Activated T-cell treated with anti-CD3 and anti-CD28 coated beads, Interleukin-2, amount 50 U/mL, for 72 hours (primary cell): Measurements from ENCODE around the gene SLC35E1. TPM values are rescaled to one million over a fixed set of nuclear protein-coding genes. Genes with fewer than 3 reads are reported as not detected.

Source experiments
- ATAC-seq, 2 donors: fragments of 150-1000 bp; cut with Tn5 transposase; replicated peaks in 1 of 2; 2 replicates each; pipeline ENCODE4 v1.10.0; 2021; ENCODE audit warnings: moderate library complexity in 2 of 2, mild to moderate bottlenecking in 1 of 2
- DNase-seq, 2 donors: peaks; one replicate each; pipeline ENCODE4 v3.0.0; 2021 to 2022; ENCODE audit warnings: mixed read lengths in 1 of 2
- H3K27ac Mint-ChIP-seq: one replicate; pipeline ENCODE4 v1.8.0; 2022; ENCODE audit warnings: mild to moderate bottlenecking, moderate library complexity, mixed read lengths
- H3K27me3 Mint-ChIP-seq: one replicate; pipeline ENCODE4 v1.8.0; 2022; ENCODE audit warnings: low read depth, mixed read lengths
- H3K36me3 Mint-ChIP-seq, 2 donors: one replicate each; pipeline ENCODE4 v1.8.0; 2022; ENCODE audit warnings: mixed read lengths in 2 of 2, mild to moderate bottlenecking in 1 of 2; ENCODE audit not compliant: insufficient read depth in 2 of 2
- H3K4me1 Mint-ChIP-seq: one replicate; pipeline ENCODE4 v1.8.0; 2022; ENCODE audit warnings: low read depth, mixed read lengths
- H3K4me3 Mint-ChIP-seq, 2 donors: one replicate each; pipeline ENCODE4 v1.8.0; 2022; ENCODE audit warnings: mild to moderate bottlenecking in 2 of 2, mixed read lengths in 2 of 2, moderate library complexity in 2 of 2
- H3K9me3 Mint-ChIP-seq, 2 donors: one replicate each; pipeline ENCODE4 v1.8.0; 2022; ENCODE audit warnings: mixed read lengths in 2 of 2
- total RNA-seq, 2 donors: library from RNA; stranded (reverse); gene quantifications; one replicate each; pipeline ENCODE4 v1.2.3, GENCODE V29; 2022

The SLC35E1 gene
- total RNA-seq, 2 donors from 2014 or later = 36.5 to 39.5 TPM

DNA sequence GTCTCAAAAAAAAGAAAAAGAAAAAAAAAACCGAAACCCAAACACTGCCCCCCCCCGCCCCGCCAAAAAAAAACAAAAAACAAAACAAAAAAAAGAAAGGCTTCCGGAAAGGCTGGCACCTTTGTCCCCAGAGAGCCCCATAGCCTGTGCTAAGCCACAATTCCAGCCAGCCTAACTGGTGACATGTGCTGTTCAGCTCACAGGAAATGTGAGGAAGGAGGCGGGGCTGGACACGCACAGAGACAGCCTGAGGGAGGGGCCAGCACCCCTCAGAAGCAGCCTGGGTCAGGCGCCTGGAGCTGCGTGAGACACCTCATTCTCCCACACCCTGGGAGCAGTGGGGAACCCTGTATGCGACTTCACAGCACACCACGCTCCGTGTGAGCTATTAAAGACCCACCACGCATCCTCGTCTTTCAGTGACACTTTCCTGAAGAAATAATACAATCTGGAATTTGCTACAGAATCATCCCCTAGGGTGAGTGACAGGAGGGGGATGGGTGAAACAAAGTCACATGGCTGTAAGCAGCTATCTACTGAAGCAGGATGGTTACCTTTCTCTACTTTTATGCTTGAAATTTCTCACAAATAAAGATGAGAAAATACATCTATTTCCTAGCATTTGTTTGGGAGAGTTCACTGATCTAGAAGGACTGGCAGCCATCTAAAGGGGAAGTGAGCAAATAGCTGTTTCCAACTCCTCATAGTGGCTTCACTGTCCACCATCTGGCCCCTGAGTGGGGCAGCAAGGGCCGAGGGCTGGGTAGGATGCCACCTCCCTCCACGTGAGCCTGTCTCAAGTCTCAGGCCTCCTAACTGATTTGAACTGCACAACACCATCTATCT is 12.3 kb upstream of the SLC35E1 start:
- H3K27ac Mint-ChIP-seq = peak overlapping the region; percentile 93
- H3K27me3 Mint-ChIP-seq = no peaks in the 10 kb centered on the region
- H3K4me1 Mint-ChIP-seq = peaks cover 90% of the 10 kb centered on the region
- H3K9me3 Mint-ChIP-seq = no peaks in the 10 kb centered on the region
- H3K36me3 Mint-ChIP-seq = peaks cover 0 to 5% of the 10 kb centered on the region in 2 donors
- peak overlapping the region; percentile 89 to 95 for H3K4me3 Mint-ChIP-seq
- ATAC-seq (peak; percentile 75 to 79), DNase-seq (peak; percentile 88 to 93)

DNA sequence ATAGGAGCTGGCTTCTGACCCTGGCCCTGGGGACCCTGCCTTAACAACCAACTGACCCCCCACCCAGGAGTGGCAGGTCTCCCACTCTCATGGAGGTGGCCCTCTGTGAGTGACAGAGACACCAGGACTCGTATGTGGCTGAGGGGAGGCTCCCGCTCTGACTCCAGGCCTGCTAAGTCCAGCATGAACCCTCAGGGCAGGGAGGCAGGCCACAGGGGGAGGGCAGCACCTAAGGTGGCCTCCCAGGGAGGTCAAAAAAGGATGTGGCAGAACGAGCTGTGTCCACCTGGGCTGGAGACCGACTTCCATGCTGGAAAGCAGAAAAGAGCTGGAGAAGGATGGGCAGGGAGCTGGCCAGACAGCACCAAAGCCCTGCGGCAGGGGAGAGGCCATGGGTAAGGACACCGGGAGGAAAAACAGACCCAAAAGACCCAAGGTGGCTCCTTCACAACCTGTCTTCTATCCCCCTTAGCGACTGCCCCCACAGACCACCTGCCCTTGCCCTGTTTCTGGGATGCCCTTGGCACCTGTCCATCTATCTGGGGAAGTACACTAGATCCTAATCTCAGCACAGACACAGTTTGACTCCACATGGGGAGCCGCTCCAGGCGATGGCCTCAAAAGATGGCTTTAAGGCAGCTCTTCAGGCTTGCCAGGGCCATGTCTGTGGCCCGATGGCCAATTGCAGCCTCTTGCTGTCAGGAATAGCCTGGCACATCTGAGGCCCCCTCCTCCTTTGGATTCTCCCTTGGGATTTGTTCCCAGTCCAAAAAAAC is 10.5 kb upstream of the SLC35E1 start:
- H3K4me1 Mint-ChIP-seq = peaks cover 76% of the 10 kb centered on the region
- no peak for DNase-seq

DNA sequence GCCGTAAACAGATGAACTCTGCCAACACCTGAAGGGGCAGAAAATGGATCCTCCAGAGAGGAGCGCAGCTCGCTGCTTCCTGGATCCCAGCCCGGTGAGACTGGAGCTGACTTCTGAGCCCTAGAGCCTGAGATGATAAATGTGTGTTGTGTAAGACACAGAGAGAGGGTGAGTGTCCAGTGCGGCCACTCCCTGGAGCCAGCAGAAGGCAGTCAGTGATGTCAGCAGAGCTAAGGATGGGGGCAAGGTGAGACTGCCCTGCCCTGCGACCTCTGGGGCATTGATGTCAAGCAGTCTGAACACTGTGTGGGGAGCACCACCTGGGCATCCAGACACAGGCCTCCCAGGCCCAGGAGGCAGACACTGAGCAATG is 9.7 kb upstream of the SLC35E1 start:
- peaks cover 69% of the 10 kb centered on the region for H3K4me1 Mint-ChIP-seq

More for the DNA sequence above, 10.5 kb upstream of the SLC35E1 start:
- no peak for ATAC-seq
- Mint-ChIP-seq H3K27me3 (no peaks in the 10 kb centered on the region), H3K27ac (no peak overlapping the region), H3K4me3 (no peak overlapping the region), H3K36me3 (peaks cover 0 to 5% of the 10 kb centered on the region in 2 donors), H3K9me3 (no peaks in the 10 kb centered on the region)

DNA sequence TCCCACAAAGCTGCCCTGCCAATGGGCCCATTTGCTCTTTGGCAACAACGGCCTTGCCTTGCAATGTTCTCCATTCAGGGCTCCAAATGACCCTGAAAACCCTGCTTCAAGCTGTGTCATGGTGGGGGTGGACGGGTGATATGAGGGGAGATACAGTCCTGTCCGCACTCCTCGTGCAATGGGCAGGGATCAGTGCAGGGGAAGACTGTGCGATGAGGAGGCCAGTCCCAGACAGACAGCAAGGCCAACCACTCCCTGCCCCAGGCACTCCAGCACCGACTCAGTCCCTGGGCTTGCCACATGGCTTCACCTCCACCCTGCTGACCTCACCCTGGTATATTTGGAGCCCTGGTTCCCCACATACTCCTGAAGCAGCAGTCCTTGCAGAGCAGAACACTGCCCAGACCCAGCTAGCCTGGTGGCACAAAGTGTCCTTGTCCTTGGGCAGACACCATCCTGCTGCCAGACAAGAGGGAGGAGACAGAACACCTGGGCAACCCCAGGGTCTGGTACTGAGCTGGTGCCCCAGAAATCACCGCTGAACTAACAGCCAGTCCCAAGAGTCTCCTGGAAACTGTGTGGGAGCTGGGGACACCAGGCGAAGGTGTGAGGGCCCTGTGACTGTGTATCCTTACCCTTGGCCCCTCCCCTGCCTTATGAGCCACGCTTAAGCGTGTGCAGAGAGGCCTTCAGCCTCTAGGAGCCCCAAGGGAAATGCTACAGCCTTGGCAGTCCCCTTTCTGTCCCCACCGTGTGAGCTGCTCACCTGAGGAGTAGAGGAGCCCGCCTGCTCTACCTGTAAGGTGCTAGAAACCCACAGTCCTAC is 9.1 kb upstream of the SLC35E1 start:
- Mint-ChIP-seq H3K4me3 (peak overlapping the region in 1 of 2 donors; percentile 1), H3K4me1 (peaks cover 63% of the 10 kb centered on the region), H3K27ac (no peak overlapping the region), H3K9me3 (no peaks in the 10 kb centered on the region), H3K36me3 (peaks cover 0 to 5% of the 10 kb centered on the region in 2 donors), H3K27me3 (no peaks in the 10 kb centered on the region)
- no peak for ATAC-seq
- no peak for DNase-seq

More for the DNA sequence above, 9.7 kb upstream of the SLC35E1 start:
- peak overlapping the region in 1 of 2 donors; percentile 1 for H3K4me3 Mint-ChIP-seq
- H3K36me3 Mint-ChIP-seq = peaks cover 0 to 5% of the 10 kb centered on the region in 2 donors
- H3K27ac Mint-ChIP-seq = no peak overlapping the region
- DNase-seq (no peak), ATAC-seq (no peak)
- H3K9me3 Mint-ChIP-seq = no peaks in the 10 kb centered on the region
- no peaks in the 10 kb centered on the region for H3K27me3 Mint-ChIP-seq

DNA sequence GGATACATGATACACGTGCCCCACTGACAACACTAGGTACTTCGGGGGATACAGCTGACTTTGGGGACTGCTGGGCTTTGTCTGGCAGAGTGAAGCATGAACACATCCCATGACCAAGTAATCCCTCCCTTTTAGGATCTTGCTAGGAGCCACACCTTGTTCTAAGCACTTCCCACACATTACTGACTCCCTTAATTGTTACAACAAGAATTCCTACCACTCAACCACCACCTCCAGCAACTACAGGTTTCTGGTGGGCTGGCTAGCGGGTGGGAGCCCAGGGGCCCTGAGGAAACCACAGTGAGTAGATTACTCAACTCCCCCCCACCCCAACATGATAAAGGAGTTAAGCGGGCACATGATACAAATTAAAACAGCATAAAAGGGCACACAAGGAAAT is 7.2 kb upstream of the SLC35E1 start:
- ATAC-seq = no peak
- Mint-ChIP-seq H3K27me3 (no peaks in the 10 kb centered on the region), H3K9me3 (no peaks in the 10 kb centered on the region), H3K4me3 (no peak overlapping the region), H3K27ac (peak overlapping the region; percentile 56), H3K4me1 (peaks cover 54% of the 10 kb centered on the region), H3K36me3 (peaks cover 0 to 2% of the 10 kb centered on the region in 2 donors)
- DNase-seq = no peak

DNA sequence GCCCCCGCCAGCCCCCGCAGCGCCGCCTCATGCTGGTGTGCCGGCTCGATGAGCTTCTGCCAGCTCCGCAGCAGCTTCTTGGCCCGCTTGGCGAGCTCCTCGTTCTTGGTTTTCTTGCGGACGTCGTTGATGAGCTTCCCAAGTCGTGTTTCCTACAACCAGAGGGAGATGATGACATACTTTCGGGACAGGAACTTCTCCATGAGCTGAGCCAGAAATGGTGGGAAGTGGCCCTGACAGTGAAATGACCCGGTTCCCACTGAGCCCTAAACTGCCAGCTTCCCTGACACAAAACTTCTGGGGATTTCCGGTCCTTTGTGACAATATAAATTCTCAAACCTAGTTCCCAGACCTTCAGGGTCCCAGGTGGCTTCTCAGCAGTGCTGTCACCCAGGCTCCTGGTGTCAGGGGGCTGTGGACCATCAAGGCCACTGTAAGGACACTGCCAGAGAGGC is 5.3 kb upstream of the SLC35E1 start:
- no peak for ATAC-seq
- Mint-ChIP-seq H3K9me3 (no peaks in the 10 kb centered on the region), H3K4me3 (no peak overlapping the region), H3K27me3 (no peaks in the 10 kb centered on the region), H3K36me3 (peaks cover 0 to 4% of the 10 kb centered on the region in 2 donors), H3K27ac (no peak overlapping the region), H3K4me1 (peaks cover 54% of the 10 kb centered on the region)
- no peak for DNase-seq

DNA sequence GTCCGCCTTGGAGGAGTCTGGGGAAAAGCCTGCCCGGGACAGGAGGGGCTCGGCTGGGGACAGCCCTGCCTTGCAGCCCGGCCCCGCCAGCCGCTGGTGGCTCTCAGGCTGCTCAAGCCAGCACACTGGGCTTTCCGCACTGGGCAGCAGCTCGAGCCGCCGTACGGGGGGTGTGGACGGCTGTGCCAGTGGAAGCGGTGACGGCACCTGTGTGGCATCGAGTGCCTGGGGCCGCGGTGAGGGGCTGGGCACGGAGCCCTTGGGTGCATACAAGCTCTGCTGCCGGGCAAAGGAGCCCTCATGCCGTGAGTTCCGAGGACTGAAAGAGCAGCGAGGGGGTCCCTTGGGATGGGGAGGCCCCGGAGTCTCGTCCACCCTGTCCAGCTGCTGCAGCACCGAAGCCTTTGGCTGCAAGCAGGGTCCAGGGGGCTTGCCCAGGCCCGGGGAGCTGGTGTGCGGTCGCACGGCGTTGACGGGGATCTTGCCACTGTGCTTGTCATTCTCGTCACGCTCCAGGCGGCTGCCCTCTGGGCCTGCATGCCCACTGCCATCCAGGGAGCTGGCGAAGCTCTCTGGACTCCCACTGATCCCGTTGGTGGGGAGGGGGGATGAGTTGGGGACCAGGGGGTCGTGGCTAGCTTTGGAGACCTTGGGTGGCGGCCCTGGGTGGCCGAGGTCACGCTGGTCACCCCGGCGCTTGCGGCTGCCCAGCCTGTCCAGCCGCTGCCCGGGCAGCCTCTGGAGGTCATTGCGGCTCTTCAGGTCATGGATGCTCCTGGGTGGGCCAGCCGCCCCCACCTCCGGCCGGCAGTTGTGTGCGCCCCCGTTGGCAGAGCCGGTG is 4.7 kb upstream of the SLC35E1 start:
- Mint-ChIP-seq H3K36me3 (peaks cover 3 to 6% of the 10 kb centered on the region in 2 donors), H3K9me3 (no peaks in the 10 kb centered on the region), H3K4me1 (peaks cover 49% of the 10 kb centered on the region), H3K27ac (no peak overlapping the region), H3K27me3 (no peaks in the 10 kb centered on the region), H3K4me3 (no peak overlapping the region)
- ATAC-seq (no peak), DNase-seq (no peak)

DNA sequence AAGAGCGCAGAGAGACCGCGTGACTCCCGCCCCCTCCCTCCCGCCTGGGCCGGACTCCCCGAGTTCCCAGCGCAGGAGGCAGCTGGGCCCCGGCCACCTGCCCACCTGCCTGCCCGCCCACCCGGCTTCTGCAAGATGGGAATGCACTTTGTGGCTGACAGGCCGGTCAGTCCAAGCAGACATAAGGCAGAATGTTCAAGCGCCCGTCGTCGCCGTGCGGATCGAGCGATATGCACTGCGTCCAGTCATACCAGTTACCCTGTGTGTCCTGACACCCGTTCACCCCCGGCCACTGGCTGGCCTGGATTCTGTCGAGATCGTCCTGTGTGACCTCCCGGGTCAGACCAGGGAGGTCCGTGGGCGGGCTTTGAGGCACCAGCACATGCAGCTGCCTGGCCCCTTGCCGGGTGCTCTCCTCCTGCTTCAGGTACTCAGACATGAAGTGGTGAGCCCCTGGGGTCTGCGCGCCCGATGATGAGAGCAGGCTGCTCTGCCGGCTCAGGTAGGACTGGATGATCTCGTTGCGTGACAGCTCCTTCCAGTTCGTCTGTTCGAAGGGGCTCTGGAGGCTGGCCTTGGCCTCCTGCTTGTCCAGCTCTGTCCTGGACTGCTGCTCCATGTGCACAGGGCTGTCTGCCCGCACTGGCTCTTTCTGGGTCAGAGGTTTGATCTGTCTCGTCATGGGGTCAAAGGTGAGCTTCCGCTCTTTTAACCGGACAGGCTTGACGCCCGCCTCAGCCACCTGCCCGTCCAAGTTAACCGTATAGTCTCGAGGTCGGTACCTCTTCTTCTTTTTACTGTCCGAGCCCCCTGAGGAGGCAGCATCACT is 3.9 kb upstream of the SLC35E1 start:
- no peak overlapping the region for H3K27ac Mint-ChIP-seq
- no peak overlapping the region for H3K4me3 Mint-ChIP-seq
- ATAC-seq (no peak), DNase-seq (no peak)
- H3K27me3 Mint-ChIP-seq = no peaks in the 10 kb centered on the region
- H3K9me3 Mint-ChIP-seq = no peaks in the 10 kb centered on the region
- peaks cover 3 to 4% of the 10 kb centered on the region in 2 donors for H3K36me3 Mint-ChIP-seq
- H3K4me1 Mint-ChIP-seq = peaks cover 52% of the 10 kb centered on the region

DNA sequence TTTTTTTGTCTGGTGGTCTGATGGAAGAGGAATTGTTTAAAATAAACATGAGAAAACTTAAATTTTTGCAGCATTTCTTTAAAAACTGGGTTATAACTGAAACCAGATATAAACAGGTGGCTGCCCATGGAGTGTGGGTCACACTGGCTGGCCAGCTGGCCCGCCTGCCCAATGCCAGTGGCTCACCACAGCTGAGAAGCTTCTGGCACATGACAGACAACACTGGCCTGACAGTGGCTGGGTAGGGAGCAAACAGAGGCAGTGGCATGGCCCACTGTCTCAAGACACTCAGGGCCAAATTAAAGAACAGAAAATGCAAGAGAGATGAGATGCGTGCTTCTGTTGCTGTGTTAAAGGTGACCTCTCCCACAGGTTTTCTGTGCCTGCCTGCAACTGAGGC is 3.1 kb upstream of the SLC35E1 start:
- ATAC-seq = no peak
- no peaks in the 10 kb centered on the region for H3K27me3 Mint-ChIP-seq
- no peaks in the 10 kb centered on the region for H3K9me3 Mint-ChIP-seq
- no peak for DNase-seq
- H3K36me3 Mint-ChIP-seq = peaks cover 3 to 4% of the 10 kb centered on the region in 2 donors
- peak overlapping the region in 1 of 2 donors; percentile 8 for H3K4me3 Mint-ChIP-seq
- peak overlapping the region; percentile 76 for H3K27ac Mint-ChIP-seq
- H3K4me1 Mint-ChIP-seq = peaks cover 55% of the 10 kb centered on the region

DNA sequence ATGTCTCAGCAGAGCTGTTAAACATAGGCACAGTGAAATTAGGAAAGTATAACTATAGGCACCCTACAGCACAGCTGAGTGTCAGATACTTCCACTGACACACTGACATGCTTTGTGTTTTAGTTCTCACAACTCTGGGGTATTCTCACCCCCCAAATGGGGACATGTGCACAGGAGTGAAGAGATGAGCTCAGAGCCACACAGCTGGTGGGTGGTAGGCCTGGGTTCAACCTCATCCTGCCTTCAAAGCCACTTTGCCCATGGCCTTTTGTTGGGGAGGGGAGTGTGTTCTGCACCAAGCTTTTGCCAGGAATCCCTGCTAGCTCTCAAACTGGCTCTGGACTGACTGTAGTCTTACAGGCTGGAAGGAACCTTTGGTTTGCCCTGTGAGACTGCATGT is 1.7 kb upstream of the SLC35E1 start:
- H3K9me3 Mint-ChIP-seq = no peaks in the 10 kb centered on the region
- H3K4me1 Mint-ChIP-seq = peaks cover 56% of the 10 kb centered on the region
- DNase-seq (no peak), ATAC-seq (no peak)
- no peaks in the 10 kb centered on the region for H3K27me3 Mint-ChIP-seq
- peaks cover 4 to 6% of the 10 kb centered on the region in 2 donors for H3K36me3 Mint-ChIP-seq
- H3K27ac Mint-ChIP-seq = peak overlapping the region; percentile 71
- peak overlapping the region; percentile 89 to 91 for H3K4me3 Mint-ChIP-seq

DNA sequence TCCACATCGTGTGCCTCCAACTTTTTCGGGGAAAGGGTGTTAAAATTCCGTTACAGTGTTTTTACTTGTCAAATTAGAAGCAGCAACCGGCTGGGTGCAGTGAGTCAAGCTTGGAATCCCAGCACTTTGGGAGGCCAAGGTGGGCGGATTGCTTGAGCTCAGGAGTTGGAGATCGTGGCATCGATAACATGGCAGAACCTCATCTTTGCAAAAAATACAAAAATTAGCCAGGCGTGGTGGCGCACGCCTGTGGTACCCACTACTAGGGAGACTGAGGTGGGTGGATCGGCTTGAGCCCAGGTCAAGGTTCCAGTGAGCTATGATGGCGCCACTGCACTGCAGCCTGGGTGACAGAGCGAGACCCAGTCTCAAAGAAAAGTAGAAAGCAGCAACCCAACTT is 1.1 kb upstream of the SLC35E1 start:
- H3K27ac Mint-ChIP-seq = peak overlapping the region; percentile 91
- H3K9me3 Mint-ChIP-seq = no peaks in the 10 kb centered on the region

More for the DNA sequence above, 1.1 kb upstream of the SLC35E1 start:
- no peak for ATAC-seq
- no peak for DNase-seq
- H3K27me3 Mint-ChIP-seq = no peaks in the 10 kb centered on the region
- H3K4me1 Mint-ChIP-seq = peaks cover 62% of the 10 kb centered on the region
- peaks cover 4 to 6% of the 10 kb centered on the region in 2 donors for H3K36me3 Mint-ChIP-seq
- peak overlapping the region; percentile 89 to 91 for H3K4me3 Mint-ChIP-seq
